Measurements from ENCODE around the gene ACER3. TPM values are rescaled to one million over a fixed set of nuclear protein-coding genes. Genes with fewer than 3 reads are reported as not detected.
A peak's percentile ranks its signal among the peaks of the same experiment; 100 is the strongest.
"Not testable (repeated sequence)": the region's sequence is repeated elsewhere in the genome, so short reads cannot be mapped to it uniquely, and the experiment has no call there.

Gene ACER3
- total RNA-seq, 1 donor from 2014 or later: 67.2 TPM

- ATAC-seq: no peak
- no peak for DNase-seq
- no peaks in the 10 kb centered on the region for H3K9me3 ChIP-seq
- peaks cover 12% of the 10 kb centered on the region for H3K4me1 ChIP-seq
- H3K27me3 ChIP-seq (ENCODE audit: low read depth): no peaks in the 10 kb centered on the region
- no peaks in the 10 kb centered on the region for H3K36me3 ChIP-seq
- H3K27ac ChIP-seq: no peak overlapping the region
- intact Hi-C loops (cut with DNase I): no loop called here
- no peak overlapping the region for H3K4me3 ChIP-seq
- no peak for TF ChIP-seq CTCF (IDR thresholded peaks at IDR 0.05)
These were observed 10.6 kb upstream of the ACER3 start for GRCh38 chr11:76850130-76850529.

GRCh38 chr11:76850815-76851214 is 9.9 kb upstream of the ACER3 start:
- intact Hi-C loops (cut with DNase I): no loop called here
- ATAC-seq (peak; percentile 31 to 59), DNase-seq (no peak)

GRCh38 chr11:76854709-76855108 is 6.0 kb upstream of the ACER3 start:
- intact Hi-C loops (cut with DNase I): no loop called here
- Histone ChIP-seq H3K4me1 (peaks cover 8% of the 10 kb centered on the region), H3K9me3 (no peaks in the 10 kb centered on the region), H3K27me3 (ENCODE audit: low read depth) (no peaks in the 10 kb centered on the region), H3K36me3 (no peaks in the 10 kb centered on the region), H3K4me3 (no peak overlapping the region), H3K27ac (no peak overlapping the region)
- ATAC-seq (no peak), DNase-seq (no peak)
- no peak for TF ChIP-seq CTCF (IDR thresholded peaks at IDR 0.05)

More at GRCh38 chr11:76850815-76851214, 9.9 kb upstream of the ACER3 start:
- Histone ChIP-seq H3K27me3 (ENCODE audit: low read depth) (no peaks in the 10 kb centered on the region), H3K9me3 (no peaks in the 10 kb centered on the region), H3K27ac (no peak overlapping the region), H3K4me3 (no peak overlapping the region), H3K4me1 (peaks cover 12% of the 10 kb centered on the region), H3K36me3 (no peaks in the 10 kb centered on the region)
- TF ChIP-seq CTCF (IDR thresholded peaks at IDR 0.05): no peak

GRCh38 chr11:76855670-76856069 is 5.0 kb upstream of the ACER3 start:
- H3K27ac ChIP-seq; H3K9me3 ChIP-seq; H3K4me3 ChIP-seq; intact Hi-C loops (cut with DNase I); DNase-seq; H3K36me3 ChIP-seq; ATAC-seq; H3K27me3 ChIP-seq (ENCODE audit: low read depth): not testable (repeated sequence)
- peaks cover 16% of the 10 kb centered on the region for H3K4me1 ChIP-seq

GRCh38 chr11:76856106-76856505 is 4.6 kb upstream of the ACER3 start:
- intact Hi-C loops (cut with DNase I): no loop called here
- ATAC-seq: no peak
- no peaks in the 10 kb centered on the region for H3K9me3 ChIP-seq
- H3K36me3 ChIP-seq: no peaks in the 10 kb centered on the region
- H3K4me3 ChIP-seq: no peak overlapping the region
- H3K4me1 ChIP-seq: peaks cover 16% of the 10 kb centered on the region
- no peaks in the 10 kb centered on the region for H3K27me3 ChIP-seq (ENCODE audit: low read depth)
- H3K27ac ChIP-seq: no peak overlapping the region
- DNase-seq: no peak
- TF ChIP-seq CTCF (IDR thresholded peaks at IDR 0.05): no peak

- DNase-seq (no peak), ATAC-seq (no peak)
- Histone ChIP-seq H3K9me3 (no peaks in the 10 kb centered on the region), H3K27me3 (ENCODE audit: low read depth) (no peaks in the 10 kb centered on the region), H3K4me1 (peaks cover 19% of the 10 kb centered on the region), H3K36me3 (no peaks in the 10 kb centered on the region), H3K4me3 (no peak overlapping the region), H3K27ac (no peak overlapping the region)
- intact Hi-C loops (cut with DNase I): no loop called here
- no peak for TF ChIP-seq CTCF (IDR thresholded peaks at IDR 0.05)
These were observed 4.1 kb upstream of the ACER3 start for GRCh38 chr11:76856571-76856970.
